Thyroid gland (tissue), 4 donors: ENCODE data around the gene ZGPAT. TPM values are rescaled to one million over a fixed set of nuclear protein-coding genes. Genes with fewer than 3 reads are reported as not detected.

ENCODE experiments used
- DNase-seq, 2 donors: peaks; one replicate each; pipeline ENCODE4 v3.0.0-alpha.2; 2019
- H3K27ac ChIP-seq, 3 donors: fragments of 200-600 bp; sonication (generic); 1 replicate in 2 of 3; 2 replicates in 1 of 3; pipeline ENCODE4 v1.5.1; 2016 to 2019; ENCODE audit warnings: mild to moderate bottlenecking in 1 of 3, moderate library complexity in 1 of 3
- H3K27me3 ChIP-seq: fragments of 200-600 bp; sonication (generic); one replicate; pipeline ENCODE4 v1.5.1; 2019
- H3K36me3 ChIP-seq, 2 donors: fragments of 200-600 bp; sonication (generic); one replicate each; pipeline ENCODE4 v1.5.1; 2016 to 2019
- H3K4me1 ChIP-seq, 2 donors: fragments of 200-600 bp; sonication (generic); one replicate each; pipeline ENCODE4 v1.5.1; 2017 to 2019
- H3K4me3 ChIP-seq, 3 donors: fragments of 200-600 bp; sonication (generic); replicated peaks in 1 of 3; 1 replicate in 2 of 3; 2 replicates in 1 of 3; pipeline ENCODE4 v1.5.1; 2016; ENCODE audit warnings: mild to moderate bottlenecking in 1 of 3
- H3K9me3 ChIP-seq: fragments of 200-600 bp; sonication (generic); one replicate; pipeline ENCODE4 v1.5.1; 2017
- POLR2A ChIP-seq, 2 donors: fragments of 450-650 bp; IDR thresholded peaks; one replicate each; pipeline ENCODE4 v1.6.1; 2017; ENCODE audit warnings: antibody characterized with exemption in 2 of 2, mild to moderate bottlenecking in 2 of 2, moderate library complexity in 1 of 2
- WGBS, 2 donors: methylation state at CpG; one replicate each; pipeline ENCODE4 v1.1.5; 2017; 5-methylcytosine and 5-hydroxymethylcytosine counted together
- intact Hi-C: fragments of 100-400 bp; cut with DNase I; formaldehyde crosslinking; loops from one replicate; pipeline ENCODE4 v1.15.1; 2023
- total RNA-seq, 4 donors: library from RNA; depleted of rRNA; stranded (reverse); fragments of >200 nt; gene quantifications; one replicate each; pipeline ENCODE4 v1.2.3, GENCODE V29; 2016
- TF ChIP-seq, protein P1 (sequence below), 6 experiments: fragments of 200-600 bp in 3 of 6; fragments of 450-650 bp in 3 of 6; sonication (generic) in 3 of 6; IDR thresholded peaks; one replicate each; pipeline ENCODE4 v1.5.1; 2016 to 2019; ENCODE audit warnings: antibody characterized with exemption in 6 of 6, mild to moderate bottlenecking in 2 of 6, inconsistent platforms in 1 of 6, moderate library complexity in 1 of 6

Gene ZGPAT
- total RNA-seq, 4 donors from 2014 or later, result 27.7 to 36.3 (median 30.0) TPM

DNA sequence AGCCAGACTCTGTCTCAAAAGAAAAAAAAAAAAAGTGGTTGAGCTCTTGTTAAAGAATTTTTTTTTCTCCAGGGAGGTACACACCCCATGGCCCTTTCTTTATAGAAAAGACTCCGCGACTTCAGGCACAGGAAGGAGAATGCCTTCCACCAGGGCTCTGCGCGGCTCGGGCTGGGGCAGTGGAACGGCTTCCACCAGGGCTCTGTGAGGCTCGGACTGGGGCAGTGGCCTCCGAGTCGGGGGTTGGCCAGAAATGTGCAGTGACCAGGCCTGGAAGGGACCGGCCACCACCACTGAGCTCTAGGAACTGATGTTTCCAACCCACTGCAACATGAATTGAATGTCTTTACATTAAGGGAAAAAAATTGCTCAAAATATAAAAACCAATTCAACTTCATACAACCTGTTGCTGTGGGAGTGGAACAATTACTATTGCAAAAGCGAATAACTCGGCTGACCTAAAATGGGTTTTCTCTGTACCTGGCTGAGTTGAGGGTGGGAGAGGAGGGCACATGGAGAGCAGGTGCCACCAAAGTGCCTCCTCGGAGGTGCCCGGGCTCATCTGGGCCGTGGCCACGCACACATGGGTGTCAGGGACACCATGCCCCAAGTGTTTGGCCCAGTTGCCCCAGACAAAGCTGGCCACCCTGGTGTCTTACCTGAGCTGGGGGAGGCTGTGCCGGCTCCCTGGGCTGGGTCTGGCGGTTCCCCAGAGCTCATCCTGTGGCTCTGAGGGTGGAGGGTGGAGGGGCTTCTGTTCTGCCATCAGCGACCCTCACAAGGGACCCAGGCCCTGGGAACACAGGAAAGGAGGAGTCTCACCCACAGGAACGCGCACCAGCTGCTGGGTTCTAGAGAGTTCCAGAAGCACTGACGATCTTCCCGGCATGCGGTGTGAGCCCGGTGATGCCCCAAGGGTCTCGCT is 61.0 kb downstream of the ZGPAT start:
- WGBS, 2 donors, result 91 to 96% methylated on average over 16 to 23 of the region's 26 CpGs
- DNase-seq, result no peak
- Histone ChIP-seq H3K27ac (no peak overlapping the region), H3K36me3 (peaks cover 24 to 25% of the 10 kb centered on the region in 2 donors), H3K4me1 (no peaks in the 10 kb centered on the region), H3K9me3 (no peaks in the 10 kb centered on the region), H3K4me3 (no peak overlapping the region), H3K27me3 (no peaks in the 10 kb centered on the region)
- TF ChIP-seq, protein P1, sequence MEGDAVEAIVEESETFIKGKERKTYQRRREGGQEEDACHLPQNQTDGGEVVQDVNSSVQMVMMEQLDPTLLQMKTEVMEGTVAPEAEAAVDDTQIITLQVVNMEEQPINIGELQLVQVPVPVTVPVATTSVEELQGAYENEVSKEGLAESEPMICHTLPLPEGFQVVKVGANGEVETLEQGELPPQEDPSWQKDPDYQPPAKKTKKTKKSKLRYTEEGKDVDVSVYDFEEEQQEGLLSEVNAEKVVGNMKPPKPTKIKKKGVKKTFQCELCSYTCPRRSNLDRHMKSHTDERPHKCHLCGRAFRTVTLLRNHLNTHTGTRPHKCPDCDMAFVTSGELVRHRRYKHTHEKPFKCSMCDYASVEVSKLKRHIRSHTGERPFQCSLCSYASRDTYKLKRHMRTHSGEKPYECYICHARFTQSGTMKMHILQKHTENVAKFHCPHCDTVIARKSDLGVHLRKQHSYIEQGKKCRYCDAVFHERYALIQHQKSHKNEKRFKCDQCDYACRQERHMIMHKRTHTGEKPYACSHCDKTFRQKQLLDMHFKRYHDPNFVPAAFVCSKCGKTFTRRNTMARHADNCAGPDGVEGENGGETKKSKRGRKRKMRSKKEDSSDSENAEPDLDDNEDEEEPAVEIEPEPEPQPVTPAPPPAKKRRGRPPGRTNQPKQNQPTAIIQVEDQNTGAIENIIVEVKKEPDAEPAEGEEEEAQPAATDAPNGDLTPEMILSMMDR (IDR thresholded peaks at IDR 0.05), result no peak
- TF ChIP-seq POLR2A (IDR thresholded peaks at IDR 0.05), result no peak
- intact Hi-C loops, result no loop called here

DNA sequence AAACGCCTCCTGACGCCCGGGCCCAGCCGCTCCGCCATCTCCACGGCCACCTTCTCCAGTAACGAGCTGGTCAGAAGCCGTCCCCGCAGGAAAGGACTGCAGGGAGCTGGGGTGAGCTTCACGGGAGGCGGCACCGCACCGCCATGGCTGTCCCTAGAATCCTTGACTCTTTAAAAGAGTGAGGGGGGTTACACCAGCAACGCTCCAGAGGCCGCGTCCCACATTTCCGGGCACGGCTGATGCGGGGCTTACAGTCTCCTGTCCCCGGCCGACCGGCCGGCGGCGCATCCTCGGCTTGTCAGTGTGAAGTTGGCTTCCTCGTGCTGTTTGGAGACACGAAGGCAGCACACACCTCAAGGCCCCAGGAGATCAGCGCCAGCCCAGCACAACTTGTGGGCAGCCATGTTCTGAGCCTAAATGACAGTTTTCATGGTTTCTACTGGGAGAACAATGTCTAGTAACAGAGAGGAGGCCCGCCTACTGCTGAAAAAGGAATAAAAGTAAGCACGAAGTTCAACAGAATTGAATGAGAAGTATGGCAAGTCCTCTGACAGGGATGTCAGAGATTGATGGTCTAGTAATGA is 62.1 kb downstream of the ZGPAT start:
- no peak for DNase-seq
- intact Hi-C loops, result no loop called here
- 93% methylated on average over 22 to 25 of the region's 31 CpGs for WGBS, 2 donors
- H3K36me3 ChIP-seq, result peaks cover 24 to 25% of the 10 kb centered on the region in 2 donors
- peaks cover 0 to 4% of the 10 kb centered on the region in 2 donors for H3K4me1 ChIP-seq
- no peaks in the 10 kb centered on the region for H3K9me3 ChIP-seq
- no peaks in the 10 kb centered on the region for H3K27me3 ChIP-seq
- TF ChIP-seq, protein P1 (IDR thresholded peaks at IDR 0.05), result no peak
- no peak for TF ChIP-seq POLR2A (IDR thresholded peaks at IDR 0.05)
- no peak overlapping the region for H3K27ac ChIP-seq
- no peak overlapping the region for H3K4me3 ChIP-seq

DNA sequence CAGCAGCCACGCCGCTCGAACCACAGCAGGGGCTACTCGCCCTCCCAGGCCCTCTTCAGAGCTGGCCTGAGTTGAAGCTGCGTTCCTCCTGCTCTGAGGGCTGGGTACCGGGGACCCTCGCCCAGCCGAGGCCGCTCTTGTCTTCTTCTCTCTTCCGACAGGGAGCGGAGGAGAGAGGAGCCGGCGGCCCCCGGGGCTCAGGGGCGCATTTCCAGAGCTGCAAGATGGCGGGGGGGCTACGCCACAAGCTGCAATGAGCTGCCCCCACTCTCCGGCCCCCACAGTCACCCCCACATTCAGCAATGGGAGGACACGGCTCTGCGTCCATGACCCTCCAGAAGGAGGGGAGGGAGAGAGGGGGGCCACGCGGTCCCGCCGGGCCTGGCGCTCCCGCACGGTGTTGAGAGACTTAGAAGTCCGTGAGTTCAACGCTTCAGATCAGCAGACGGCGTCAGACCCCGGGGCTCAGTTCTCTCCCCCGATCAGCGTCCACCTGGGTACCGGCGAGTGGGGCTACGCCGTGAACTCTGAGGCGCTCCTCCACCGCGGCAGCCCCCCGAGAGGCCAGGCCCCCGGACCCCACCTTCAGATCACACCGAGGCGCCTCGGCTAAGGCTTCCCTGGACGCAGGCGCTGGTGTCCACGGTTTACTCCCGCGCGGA is 63.3 kb downstream of the ZGPAT start:
- Histone ChIP-seq H3K27ac (no peak overlapping the region), H3K36me3 (peaks cover 24 to 25% of the 10 kb centered on the region in 2 donors), H3K4me1 (peaks cover 0 to 4% of the 10 kb centered on the region in 2 donors), H3K9me3 (no peaks in the 10 kb centered on the region), H3K27me3 (no peaks in the 10 kb centered on the region), H3K4me3 (no peak overlapping the region)
- WGBS, 2 donors, result 94% methylated on average over 35 to 47 of the region's 52 CpGs
- intact Hi-C loops, result no loop called here
- no peak for DNase-seq
- TF ChIP-seq POLR2A (IDR thresholded peaks at IDR 0.05), result no peak
- TF ChIP-seq, protein P1 (IDR thresholded peaks at IDR 0.05), result no peak

DNA sequence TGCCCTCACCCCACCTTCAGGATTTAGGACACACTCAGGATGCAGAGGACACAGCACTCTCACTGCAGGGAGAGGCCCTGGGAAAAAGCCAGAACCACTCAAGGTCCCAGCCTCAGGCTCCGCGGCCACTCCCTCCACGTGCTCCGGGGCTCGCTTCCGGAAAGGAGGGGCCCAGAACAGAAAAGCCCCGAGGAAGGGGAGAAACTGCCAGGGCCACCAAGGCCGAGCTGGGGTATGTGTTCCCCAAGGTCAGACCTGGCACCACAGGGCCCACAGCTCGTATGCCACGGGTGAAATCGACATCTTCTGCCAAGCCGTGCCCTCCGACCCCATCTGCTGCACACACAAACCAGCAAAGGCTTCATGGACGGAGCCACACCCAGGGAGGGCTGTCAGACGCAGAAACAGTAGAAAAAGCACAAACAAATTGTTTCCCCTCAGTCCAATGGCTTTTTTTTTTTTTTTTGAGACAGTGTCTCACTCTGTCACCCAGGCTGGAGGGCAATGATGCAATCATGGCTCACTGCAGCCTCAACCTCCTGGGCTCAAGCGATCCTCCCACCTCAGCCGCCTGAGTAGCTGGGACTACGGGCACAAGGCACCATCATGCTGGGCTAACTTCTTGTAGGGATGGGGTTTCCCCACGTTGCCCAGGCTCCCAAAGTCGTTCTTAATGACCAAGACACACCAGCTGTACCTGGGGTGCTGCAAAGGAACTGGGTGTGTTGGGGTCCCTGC is 65.1 kb downstream of the ZGPAT start:
- TF ChIP-seq POLR2A (IDR thresholded peaks at IDR 0.05), result no peak
- TF ChIP-seq, protein P1 (IDR thresholded peaks at IDR 0.05), result no peak
- DNase-seq, result peak; percentile 24 to 38
- Histone ChIP-seq H3K27ac (no peak overlapping the region), H3K36me3 (peaks cover 14 to 16% of the 10 kb centered on the region in 2 donors), H3K4me1 (peaks cover 0 to 4% of the 10 kb centered on the region in 2 donors), H3K9me3 (no peaks in the 10 kb centered on the region), H3K4me3 (no peak overlapping the region), H3K27me3 (no peaks in the 10 kb centered on the region)
- intact Hi-C loops, result no loop called here
- WGBS, 2 donors, result 83 to 84% methylated on average over 13 to 15 of the region's 20 CpGs
